ENCODE results near the gene CBARP.
A peak's percentile ranks its signal among the peaks of the same experiment; 100 is the strongest.

The CBARP gene

GRCh38 chr19:1226227-1226518 is 11.6 kb downstream of the CBARP start:
- no peak for DNase-seq (ENCODE audit: low read depth)

GRCh38 chr19:1225440-1226226 is 12.2 kb downstream of the CBARP start:
- no peak for DNase-seq (ENCODE audit: low read depth)

GRCh38 chr19:1224847-1225246 is 13.0 kb downstream of the CBARP start:
- no peak for DNase-seq (ENCODE audit: low read depth)

GRCh38 chr19:1224047-1224825 is 13.6 kb downstream of the CBARP start:
- no peak for DNase-seq (ENCODE audit: low read depth)

- peak; percentile 37 for DNase-seq (ENCODE audit: low read depth)
Measured at GRCh38 chr19:1223018-1223855, 14.6 kb downstream of the CBARP start.

GRCh38 chr19:1222394-1222793 is 15.4 kb downstream of the CBARP start:
- DNase-seq (ENCODE audit: low read depth) = no peak

- DNase-seq (ENCODE audit: low read depth) = no peak
Measured at GRCh38 chr19:1221904-1222255, 15.9 kb downstream of the CBARP start.

GRCh38 chr19:1220976-1221903 is 16.6 kb downstream of the CBARP start:
- DNase-seq (ENCODE audit: low read depth) = peak; percentile 60

- no peak for DNase-seq (ENCODE audit: low read depth)
Measured at GRCh38 chr19:1220477-1220930, 17.3 kb downstream of the CBARP start.

- no peak for DNase-seq (ENCODE audit: low read depth)
Measured at GRCh38 chr19:1219786-1220476, 17.9 kb downstream of the CBARP start.

- DNase-seq (ENCODE audit: low read depth) = no peak
Measured at GRCh38 chr19:1218751-1219567, 18.8 kb downstream of the CBARP start.

- no peak for DNase-seq (ENCODE audit: low read depth)
Measured at GRCh38 chr19:1217366-1217765, 20.4 kb downstream of the CBARP start.

GRCh38 chr19:1216756-1217155 is 21.0 kb downstream of the CBARP start:
- DNase-seq (ENCODE audit: low read depth) = no peak

- peak; percentile 66 for DNase-seq (ENCODE audit: low read depth)
Measured at GRCh38 chr19:1214862-1215731, 22.7 kb downstream of the CBARP start.

- no peak for DNase-seq (ENCODE audit: low read depth)
Measured at GRCh38 chr19:1214299-1214861, 23.4 kb downstream of the CBARP start.

- peak; percentile 96 for DNase-seq (ENCODE audit: low read depth)
Measured at GRCh38 chr19:1213391-1214286, 24.2 kb downstream of the CBARP start.

- no peak for DNase-seq (ENCODE audit: low read depth)
Measured at GRCh38 chr19:1211494-1212234, 26.1 kb downstream of the CBARP start.
